GM10266 (cell line): Measurements from ENCODE around the gene ACTL7A.

Source experiments
- DNase-seq: peaks from one replicate; pipeline ENCODE4 v3.0.0; 2012; ENCODE audit errors: extremely low spot score
- TF ChIP-seq, protein P1 (sequence below): IDR thresholded peaks from 2 replicates; pipeline ENCODE4 v1.5.1; 2012; ENCODE audit warnings: mild to moderate bottlenecking, low read depth; ENCODE audit not compliant: control insufficient read depth, insufficient read depth; ENCODE audit errors: missing control alignments

Gene ACTL7A, protein sequence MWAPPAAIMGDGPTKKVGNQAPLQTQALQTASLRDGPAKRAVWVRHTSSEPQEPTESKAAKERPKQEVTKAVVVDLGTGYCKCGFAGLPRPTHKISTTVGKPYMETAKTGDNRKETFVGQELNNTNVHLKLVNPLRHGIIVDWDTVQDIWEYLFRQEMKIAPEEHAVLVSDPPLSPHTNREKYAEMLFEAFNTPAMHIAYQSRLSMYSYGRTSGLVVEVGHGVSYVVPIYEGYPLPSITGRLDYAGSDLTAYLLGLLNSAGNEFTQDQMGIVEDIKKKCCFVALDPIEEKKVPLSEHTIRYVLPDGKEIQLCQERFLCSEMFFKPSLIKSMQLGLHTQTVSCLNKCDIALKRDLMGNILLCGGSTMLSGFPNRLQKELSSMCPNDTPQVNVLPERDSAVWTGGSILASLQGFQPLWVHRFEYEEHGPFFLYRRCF

DNA sequence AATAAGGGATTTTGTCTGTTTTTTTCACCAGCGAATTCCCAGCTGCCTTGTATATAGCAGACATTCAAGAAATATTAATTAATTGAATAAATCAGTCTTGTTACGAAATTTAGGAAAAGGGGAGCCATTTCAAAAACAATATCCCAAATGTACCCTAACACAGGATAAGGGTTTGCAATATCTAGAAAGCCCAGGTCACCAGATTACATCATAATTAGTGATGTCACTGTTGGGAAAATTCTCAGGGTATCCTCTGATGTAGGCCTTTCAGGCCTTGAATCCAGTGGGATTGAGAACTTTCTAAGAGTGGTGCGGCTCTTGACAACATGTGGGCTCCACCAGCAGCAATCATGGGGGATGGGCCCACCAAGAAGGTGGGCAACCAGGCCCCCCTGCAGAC lies at the start of gene ACTL7A:
Gene ACTL7A (plus strand): TSS at position 270 of the 400 bp plus-strand sequence. CDS start 57 bp downstream, at position 327.
- TF ChIP-seq, protein P1, sequence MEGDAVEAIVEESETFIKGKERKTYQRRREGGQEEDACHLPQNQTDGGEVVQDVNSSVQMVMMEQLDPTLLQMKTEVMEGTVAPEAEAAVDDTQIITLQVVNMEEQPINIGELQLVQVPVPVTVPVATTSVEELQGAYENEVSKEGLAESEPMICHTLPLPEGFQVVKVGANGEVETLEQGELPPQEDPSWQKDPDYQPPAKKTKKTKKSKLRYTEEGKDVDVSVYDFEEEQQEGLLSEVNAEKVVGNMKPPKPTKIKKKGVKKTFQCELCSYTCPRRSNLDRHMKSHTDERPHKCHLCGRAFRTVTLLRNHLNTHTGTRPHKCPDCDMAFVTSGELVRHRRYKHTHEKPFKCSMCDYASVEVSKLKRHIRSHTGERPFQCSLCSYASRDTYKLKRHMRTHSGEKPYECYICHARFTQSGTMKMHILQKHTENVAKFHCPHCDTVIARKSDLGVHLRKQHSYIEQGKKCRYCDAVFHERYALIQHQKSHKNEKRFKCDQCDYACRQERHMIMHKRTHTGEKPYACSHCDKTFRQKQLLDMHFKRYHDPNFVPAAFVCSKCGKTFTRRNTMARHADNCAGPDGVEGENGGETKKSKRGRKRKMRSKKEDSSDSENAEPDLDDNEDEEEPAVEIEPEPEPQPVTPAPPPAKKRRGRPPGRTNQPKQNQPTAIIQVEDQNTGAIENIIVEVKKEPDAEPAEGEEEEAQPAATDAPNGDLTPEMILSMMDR = no peak
- no peak for DNase-seq

DNA sequence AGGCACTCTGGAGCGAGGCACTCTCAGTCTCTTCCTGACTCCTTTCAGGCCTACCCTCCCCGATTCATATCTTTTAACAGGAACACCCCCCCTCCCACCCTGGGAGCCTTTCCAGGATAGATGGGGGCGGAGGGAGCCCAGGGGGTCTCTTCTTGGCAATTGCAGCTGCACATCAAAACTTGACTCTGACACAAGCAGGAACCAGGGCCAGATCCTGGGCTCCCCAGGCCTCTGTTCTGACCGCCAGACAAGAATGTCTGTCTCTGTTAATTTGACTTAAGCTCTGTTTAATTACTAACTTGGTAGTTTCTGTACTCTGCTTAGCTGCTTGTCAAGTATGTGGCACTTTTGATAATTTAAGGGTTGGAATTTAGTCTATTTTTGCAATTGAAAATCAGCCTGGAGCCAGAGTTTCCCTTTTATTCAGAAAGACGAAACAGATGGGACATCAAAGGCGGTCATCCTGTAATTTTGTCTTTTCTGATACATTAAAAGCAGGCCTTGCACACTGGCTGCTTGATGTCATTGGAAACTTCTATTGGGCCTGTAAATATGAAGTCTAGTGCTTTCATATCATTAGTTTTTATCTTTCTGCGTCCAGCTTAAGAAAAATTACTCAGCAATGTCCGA lies 49.6 kb upstream of the ACTL7A start:
- DNase-seq = no peak
- TF ChIP-seq, protein P1 = no peak

DNA sequence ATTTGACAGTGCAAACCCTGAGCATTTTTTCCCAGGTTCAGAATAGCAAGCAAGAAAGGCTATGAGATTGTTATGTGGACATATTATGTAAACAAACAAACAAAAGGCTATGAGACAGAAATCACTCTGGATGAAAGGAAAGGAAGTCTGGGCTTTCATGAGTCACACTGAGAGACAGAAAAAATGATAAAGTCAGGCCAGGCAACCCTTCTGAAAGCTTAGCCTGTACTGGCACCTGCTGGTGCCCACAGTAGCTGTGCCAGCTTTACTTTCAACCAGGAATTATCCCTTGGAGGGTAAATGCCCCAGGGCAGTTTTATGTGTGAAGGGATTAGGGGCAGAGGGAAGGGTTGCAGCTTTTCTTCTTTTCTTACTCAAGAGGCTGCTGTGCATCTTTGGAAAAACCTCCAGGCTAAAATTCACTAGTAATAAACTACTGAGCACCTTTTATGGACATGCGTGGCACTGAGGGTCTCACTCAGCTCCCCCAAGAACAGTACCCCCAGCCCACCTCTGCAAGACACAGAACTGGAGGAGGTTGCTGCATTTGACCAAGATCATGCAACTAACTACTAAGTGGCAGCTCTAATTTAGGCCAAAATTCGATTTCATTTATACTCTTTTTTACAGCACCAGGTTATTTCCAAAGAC lies 48.0 kb upstream of the ACTL7A start:
- TF ChIP-seq, protein P1 = no peak
- DNase-seq = no peak

DNA sequence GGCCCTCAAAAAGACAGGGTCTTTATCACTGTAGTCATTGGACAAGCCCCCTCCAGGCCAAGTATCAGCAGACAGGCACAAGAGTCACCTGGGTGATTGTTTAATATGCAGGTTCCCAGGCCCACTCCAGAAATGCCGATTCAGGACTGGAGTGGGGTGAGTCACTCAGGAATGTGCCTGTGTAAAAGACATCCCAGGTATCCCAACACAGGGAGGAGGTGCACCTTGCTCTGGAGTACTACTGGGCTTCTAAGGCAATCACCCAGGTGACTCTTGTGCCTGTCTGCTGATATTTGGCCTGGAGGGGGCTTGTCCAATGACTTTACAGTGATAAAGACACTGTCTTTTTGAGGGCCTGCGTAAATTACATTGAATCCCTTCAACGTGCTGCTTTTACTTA lies 46.9 kb upstream of the ACTL7A start:
- DNase-seq = no peak
- TF ChIP-seq, protein P1 = no peak

DNA sequence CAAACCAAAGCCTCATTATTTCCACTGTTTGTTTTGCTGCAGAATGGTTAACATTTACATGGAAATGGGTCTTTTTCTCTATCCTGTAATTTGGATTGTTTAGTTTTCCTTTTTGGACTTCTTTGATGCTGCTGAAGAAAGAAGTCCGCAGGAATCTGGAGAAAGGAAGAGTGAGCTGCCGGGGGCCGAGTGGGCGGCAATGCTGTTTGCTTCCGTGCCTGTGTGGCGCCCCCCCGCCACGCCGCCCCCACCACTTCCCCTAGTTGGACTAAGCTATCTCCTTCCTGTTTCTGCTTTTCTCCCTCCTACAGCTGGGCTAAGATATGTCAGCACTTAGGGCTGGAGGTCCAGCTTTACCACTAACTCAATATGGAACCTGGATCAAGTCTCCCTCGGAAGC lies 46.0 kb upstream of the ACTL7A start:
- TF ChIP-seq, protein P1 = no peak
- DNase-seq = no peak

DNA sequence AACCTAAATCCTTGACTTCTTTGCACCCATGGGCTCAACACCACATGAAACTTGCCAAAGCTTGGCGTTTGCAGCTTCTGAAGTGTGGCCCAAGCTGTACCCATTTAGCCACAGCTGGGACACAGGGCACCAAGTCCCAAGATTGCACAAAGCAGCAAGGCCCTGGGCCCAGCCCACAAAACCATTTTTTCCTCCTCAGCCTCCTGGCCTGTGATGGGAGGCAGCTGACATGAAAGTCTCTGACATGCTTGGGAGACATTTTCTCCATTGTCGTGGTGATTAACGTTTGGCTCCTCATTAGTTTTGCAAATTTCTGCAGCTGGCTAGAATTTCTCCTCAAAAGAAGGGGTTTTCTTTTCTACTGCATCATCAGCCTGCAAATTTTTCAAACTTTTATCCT lies 38.2 kb upstream of the ACTL7A start:
- no peak for DNase-seq
- TF ChIP-seq, protein P1 = no peak
